SK-N-MC (cell line): Measurements from ENCODE around the gene TAOK2.

Source experiments
- EZH2 ChIP-seq: fragments of 200-600 bp; sonication (generic); IDR thresholded peaks from one replicate; pipeline ENCODE4 v1.6.1; 2017; ENCODE audit warnings: antibody characterized with exemption
- POLR2AphosphoS5 ChIP-seq: IDR thresholded peaks from 2 replicates; pipeline ENCODE4 v1.6.1; 2012; ENCODE audit warnings: mild to moderate bottlenecking, low read depth, low read length, borderline replicate concordance

DNA sequence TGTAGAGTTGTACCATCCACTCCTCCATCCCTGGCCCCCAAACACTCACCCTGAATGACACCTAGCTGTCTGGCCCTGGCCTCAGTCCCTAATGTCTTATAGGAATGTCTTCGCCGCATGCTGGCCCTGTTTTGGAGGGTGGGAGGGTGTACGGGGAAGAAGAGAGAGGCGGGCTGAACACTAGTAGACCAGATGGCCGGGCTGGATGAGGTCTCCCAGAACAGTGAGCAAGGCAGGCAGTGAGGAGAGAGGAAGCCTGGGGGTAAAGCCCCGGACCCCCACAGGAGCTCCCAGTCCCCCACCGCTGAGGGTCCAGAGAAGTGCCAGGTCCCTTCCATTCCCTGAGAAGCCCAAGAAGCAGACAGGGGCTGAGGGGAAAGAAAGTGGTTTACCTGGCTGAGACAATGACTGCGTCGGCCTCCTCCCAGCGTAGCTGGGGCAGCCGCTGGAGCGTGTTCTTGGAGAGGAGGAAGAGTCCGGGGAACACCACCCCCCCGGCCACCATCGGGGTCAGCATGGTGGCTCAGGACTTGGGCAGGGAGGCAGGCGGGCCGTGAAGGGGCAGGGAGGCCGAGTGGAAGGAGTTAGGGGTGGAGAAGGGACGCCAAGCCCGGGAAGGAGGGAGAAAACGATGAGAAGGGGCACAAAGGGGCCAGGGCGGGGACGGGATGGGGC lies 56.5 kb downstream of the TAOK2 start:
- TF ChIP-seq EZH2, result no peak
- TF ChIP-seq POLR2AphosphoS5, result no peak
